GM23338 (cell line): Measurements from ENCODE around the gene TRIM37. TPM values are rescaled to one million over a fixed set of nuclear protein-coding genes. Genes with fewer than 3 reads are reported as not detected.

Source experiments
- ATAC-seq: fragments of 200-7000 bp; cut with Tn5 transposase; 3 replicates; pipeline ENCODE4 v1.9.1; 2020
- DNase-seq: peaks from one replicate; pipeline ENCODE4 v3.0.0-alpha.2; 2015; ENCODE audit warnings: low spot score
- H2AFZ ChIP-seq: fragments of 200-600 bp; sonication (generic); 2 replicates; pipeline ENCODE4 v1.8.0; 2016; ENCODE audit warnings: antibody characterized with exemption, mild to moderate bottlenecking, moderate library complexity
- H3F3A ChIP-seq: fragments of 200-600 bp; sonication (generic); replicated peaks from 2 replicates; pipeline ENCODE4 v1.8.0; 2017; ENCODE audit warnings: antibody characterized with exemption, mixed run types, low read depth
- H3K27ac ChIP-seq: fragments of 200-600 bp; sonication (generic); 2 replicates; pipeline ENCODE4 v1.6.1; 2016; ENCODE audit warnings: low read depth
- H3K27me3 ChIP-seq: fragments of 200-600 bp; sonication (generic); 2 replicates; pipeline ENCODE4 v1.8.0; 2016; ENCODE audit warnings: mild to moderate bottlenecking, mixed run types, moderate library complexity; ENCODE audit not compliant: insufficient read depth
- H3K36me3 ChIP-seq: fragments of 200-600 bp; sonication (generic); 2 replicates; pipeline ENCODE4 v1.8.0; 2016; ENCODE audit warnings: mild to moderate bottlenecking; ENCODE audit not compliant: insufficient read depth
- H3K4me1 ChIP-seq: fragments of 200-600 bp; sonication (generic); 2 replicates; pipeline ENCODE4 v1.8.0; 2016; ENCODE audit warnings: mild to moderate bottlenecking, moderate library complexity; ENCODE audit not compliant: insufficient read depth
- H3K4me2 ChIP-seq: fragments of 200-600 bp; sonication (generic); 2 replicates; pipeline ENCODE4 v1.7.1; 2017; ENCODE audit warnings: mixed run types
- H3K4me3 ChIP-seq: fragments of 200-600 bp; sonication (generic); 2 replicates; pipeline ENCODE4 v1.6.1; 2016; ENCODE audit warnings: mixed run types
- H3K79me2 ChIP-seq: fragments of 200-600 bp; sonication (generic); replicated peaks from 2 replicates; pipeline ENCODE4 v1.8.0; 2017; ENCODE audit warnings: mild to moderate bottlenecking; ENCODE audit not compliant: insufficient read depth
- H3K9me2 ChIP-seq: fragments of 200-600 bp; sonication (generic); 2 replicates; pipeline ENCODE4 v1.8.0; 2017; ENCODE audit not compliant: insufficient read depth
- H4K20me1 ChIP-seq: fragments of 200-600 bp; sonication (generic); replicated peaks from 2 replicates; pipeline ENCODE4 v1.8.0; 2017; ENCODE audit warnings: mild to moderate bottlenecking; ENCODE audit not compliant: insufficient read depth
- H3K27ac Mint-ChIP-seq: 2 replicates; pipeline ENCODE4 v1.8.0; 2020; ENCODE audit warnings: inconsistent platforms, mild to moderate bottlenecking, moderate library complexity, mixed read lengths
- H3K27me3 Mint-ChIP-seq: 3 replicates; pipeline ENCODE4 v1.8.0; 2022; ENCODE audit warnings: low read depth, mild to moderate bottlenecking, moderate library complexity, mixed read lengths, inconsistent platforms; ENCODE audit not compliant: insufficient read depth, poor library complexity
- H3K36me3 Mint-ChIP-seq: 3 replicates; pipeline ENCODE4 v1.8.0; 2021; ENCODE audit warnings: low read depth, mild to moderate bottlenecking, inconsistent platforms, moderate library complexity, mixed read lengths
- H3K4me1 Mint-ChIP-seq: 3 replicates; pipeline ENCODE4 v1.8.0; 2020; ENCODE audit warnings: mild to moderate bottlenecking, inconsistent platforms, mixed read lengths
- H3K4me3 Mint-ChIP-seq: 3 replicates; pipeline ENCODE4 v1.8.0; 2021; ENCODE audit warnings: moderate library complexity, mild to moderate bottlenecking, inconsistent platforms, mixed read lengths
- H3K9me3 Mint-ChIP-seq: 3 replicates; pipeline ENCODE4 v1.8.0; 2020; ENCODE audit warnings: moderate library complexity, mild to moderate bottlenecking, inconsistent platforms, mixed read lengths
- CREB1 ChIP-seq: fragments of 250-450 bp; sonication (Bioruptor Pico); IDR thresholded peaks from 2 replicates; pipeline ENCODE4 v1.5.0; 2020; ENCODE audit warnings: low read depth, mild to moderate bottlenecking, moderate library complexity
- ETS1 ChIP-seq: IDR thresholded peaks from 2 replicates; pipeline ENCODE4 v1.6.1; 2016; ENCODE audit warnings: antibody characterized with exemption
- EZH2 ChIP-seq: fragments of 200-600 bp; sonication (generic); IDR thresholded peaks from one replicate; pipeline ENCODE4 v1.8.0; 2017; ENCODE audit warnings: antibody characterized with exemption, mild to moderate bottlenecking, low read depth; ENCODE audit not compliant: unreplicated experiment
- EZH2phosphoT487 ChIP-seq: fragments of 200-600 bp; sonication (generic); IDR thresholded peaks from one replicate; pipeline ENCODE4 v1.8.1; 2018; ENCODE audit warnings: antibody characterized with exemption; ENCODE audit not compliant: unreplicated experiment
- NANOG ChIP-seq: IDR thresholded peaks from 2 replicates; pipeline ENCODE4 v1.6.1; 2016; ENCODE audit warnings: antibody characterized with exemption, borderline replicate concordance
- STAT1 ChIP-seq: IDR thresholded peaks from one replicate; pipeline ENCODE4 v1.6.1; 2016; ENCODE audit warnings: antibody characterized with exemption; ENCODE audit not compliant: unreplicated experiment
- polyA plus RNA-seq: library from polyadenylated mRNA; unstranded; fragments of >200 nt; fragmentation: Nextera tagmentation; extraction: Ambion mirVana; gene quantifications from 2 replicates; pipeline ENCODE4 v1.2.1, GENCODE V29; 2016
- total RNA-seq: library from RNA; depleted of rRNA; stranded (reverse); fragments of >200 nt; shearing (Covaris generic); gene quantifications from 2 replicates; pipeline ENCODE4 v1.2.3, GENCODE V29; 2014
- TF ChIP-seq, protein P1 (sequence below), 2 experiments: fragments of 200-600 bp in 1 of 2; sonication (generic) in 1 of 2; conservative IDR thresholded peaks; 2 replicates each; pipeline versions ENCODE4 v1.5.1 to v1.6.1; 2016 to 2017; ENCODE audit warnings: antibody characterized with exemption in 2 of 2, low read depth in 2 of 2, mild to moderate bottlenecking in 2 of 2, moderate library complexity in 1 of 2
- TF ChIP-seq, protein P2 (sequence below): IDR thresholded peaks from one replicate; pipeline ENCODE4 v1.6.1; 2018; ENCODE audit warnings: antibody characterized with exemption; ENCODE audit not compliant: unreplicated experiment
- TF ChIP-seq, protein P3 (sequence below): fragments of 250-450 bp; sonication (Bioruptor Pico); IDR thresholded peaks from 2 replicates; pipeline ENCODE4 v1.5.0; 2020; ENCODE audit warnings: mild to moderate bottlenecking, moderate library complexity

TRIM37 gene
- total and polyA plus RNA-seq, 2 experiments from 2014 or later: 61.1 to 71.2 TPM

DNA sequence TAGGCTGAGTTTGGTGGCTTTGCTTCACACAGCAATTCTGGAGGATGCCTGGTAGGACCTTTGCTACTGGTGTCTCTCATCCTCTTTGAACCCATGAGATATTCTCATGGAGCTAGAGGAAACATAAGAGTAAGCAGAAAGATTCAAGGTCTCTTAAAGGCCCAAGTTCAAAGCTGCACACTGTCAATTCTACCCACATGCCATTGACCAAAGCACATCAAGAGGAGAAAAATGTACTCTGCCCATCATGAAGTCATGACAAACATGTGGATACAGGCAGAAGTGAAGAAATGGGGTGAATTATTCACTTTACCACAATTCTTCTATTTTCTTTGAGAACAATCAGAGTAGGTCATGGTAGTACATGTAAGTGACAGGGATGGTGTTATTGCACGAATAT is 35.2 kb upstream of the TRIM37 start (continued):
- TF ChIP-seq, protein P1, sequence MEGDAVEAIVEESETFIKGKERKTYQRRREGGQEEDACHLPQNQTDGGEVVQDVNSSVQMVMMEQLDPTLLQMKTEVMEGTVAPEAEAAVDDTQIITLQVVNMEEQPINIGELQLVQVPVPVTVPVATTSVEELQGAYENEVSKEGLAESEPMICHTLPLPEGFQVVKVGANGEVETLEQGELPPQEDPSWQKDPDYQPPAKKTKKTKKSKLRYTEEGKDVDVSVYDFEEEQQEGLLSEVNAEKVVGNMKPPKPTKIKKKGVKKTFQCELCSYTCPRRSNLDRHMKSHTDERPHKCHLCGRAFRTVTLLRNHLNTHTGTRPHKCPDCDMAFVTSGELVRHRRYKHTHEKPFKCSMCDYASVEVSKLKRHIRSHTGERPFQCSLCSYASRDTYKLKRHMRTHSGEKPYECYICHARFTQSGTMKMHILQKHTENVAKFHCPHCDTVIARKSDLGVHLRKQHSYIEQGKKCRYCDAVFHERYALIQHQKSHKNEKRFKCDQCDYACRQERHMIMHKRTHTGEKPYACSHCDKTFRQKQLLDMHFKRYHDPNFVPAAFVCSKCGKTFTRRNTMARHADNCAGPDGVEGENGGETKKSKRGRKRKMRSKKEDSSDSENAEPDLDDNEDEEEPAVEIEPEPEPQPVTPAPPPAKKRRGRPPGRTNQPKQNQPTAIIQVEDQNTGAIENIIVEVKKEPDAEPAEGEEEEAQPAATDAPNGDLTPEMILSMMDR (conservative IDR thresholded peaks at IDR 0.05; ENCODE audit: low read depth in 2 of 2): no peak
- TF ChIP-seq CREB1 (CRISPR knock-in tag) (no peak), ETS1 (no peak), NANOG (no peak), EZH2 (no peak), EZH2phosphoT487 (no peak), STAT1 (no peak)
- TF ChIP-seq, protein P2, sequence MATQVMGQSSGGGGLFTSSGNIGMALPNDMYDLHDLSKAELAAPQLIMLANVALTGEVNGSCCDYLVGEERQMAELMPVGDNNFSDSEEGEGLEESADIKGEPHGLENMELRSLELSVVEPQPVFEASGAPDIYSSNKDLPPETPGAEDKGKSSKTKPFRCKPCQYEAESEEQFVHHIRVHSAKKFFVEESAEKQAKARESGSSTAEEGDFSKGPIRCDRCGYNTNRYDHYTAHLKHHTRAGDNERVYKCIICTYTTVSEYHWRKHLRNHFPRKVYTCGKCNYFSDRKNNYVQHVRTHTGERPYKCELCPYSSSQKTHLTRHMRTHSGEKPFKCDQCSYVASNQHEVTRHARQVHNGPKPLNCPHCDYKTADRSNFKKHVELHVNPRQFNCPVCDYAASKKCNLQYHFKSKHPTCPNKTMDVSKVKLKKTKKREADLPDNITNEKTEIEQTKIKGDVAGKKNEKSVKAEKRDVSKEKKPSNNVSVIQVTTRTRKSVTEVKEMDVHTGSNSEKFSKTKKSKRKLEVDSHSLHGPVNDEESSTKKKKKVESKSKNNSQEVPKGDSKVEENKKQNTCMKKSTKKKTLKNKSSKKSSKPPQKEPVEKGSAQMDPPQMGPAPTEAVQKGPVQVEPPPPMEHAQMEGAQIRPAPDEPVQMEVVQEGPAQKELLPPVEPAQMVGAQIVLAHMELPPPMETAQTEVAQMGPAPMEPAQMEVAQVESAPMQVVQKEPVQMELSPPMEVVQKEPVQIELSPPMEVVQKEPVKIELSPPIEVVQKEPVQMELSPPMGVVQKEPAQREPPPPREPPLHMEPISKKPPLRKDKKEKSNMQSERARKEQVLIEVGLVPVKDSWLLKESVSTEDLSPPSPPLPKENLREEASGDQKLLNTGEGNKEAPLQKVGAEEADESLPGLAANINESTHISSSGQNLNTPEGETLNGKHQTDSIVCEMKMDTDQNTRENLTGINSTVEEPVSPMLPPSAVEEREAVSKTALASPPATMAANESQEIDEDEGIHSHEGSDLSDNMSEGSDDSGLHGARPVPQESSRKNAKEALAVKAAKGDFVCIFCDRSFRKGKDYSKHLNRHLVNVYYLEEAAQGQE: no peak

DNA sequence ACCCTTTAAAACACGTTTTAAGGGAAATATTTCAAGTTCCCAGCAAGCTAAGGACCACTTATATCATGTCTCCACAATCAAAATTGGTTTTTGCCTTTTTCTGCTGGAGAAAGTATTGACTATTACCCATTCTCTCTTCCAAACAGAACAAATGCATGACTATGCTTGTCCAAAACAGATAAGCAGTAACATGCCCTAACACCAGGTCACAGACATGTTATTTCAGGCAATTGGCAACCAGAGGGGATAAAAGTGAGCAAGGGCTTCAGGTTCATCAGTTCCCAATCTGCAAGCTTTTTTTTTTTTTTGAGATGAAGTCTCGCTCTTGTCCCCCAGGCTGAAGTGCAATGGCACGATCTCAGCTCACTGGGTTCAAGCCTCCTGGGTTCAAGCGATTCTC is 33.3 kb upstream of the TRIM37 start:
- H3K9me2 ChIP-seq: no peaks in the 10 kb centered on the region
- H3K27me3 ChIP-seq: no peaks in the 10 kb centered on the region
- H3K27me3 Mint-ChIP-seq: no peaks in the 10 kb centered on the region
- peaks cover 45% of the 10 kb centered on the region for H4K20me1 ChIP-seq
- H3K4me1 Mint-ChIP-seq: no peaks in the 10 kb centered on the region
- H3K4me3 Mint-ChIP-seq: no peak overlapping the region
- H3K4me3 ChIP-seq: no peak overlapping the region
- DNase-seq (no peak), ATAC-seq (no peak)
- H2AFZ ChIP-seq: no peak overlapping the region
- H3K4me2 ChIP-seq: no peak overlapping the region
- no peak overlapping the region for H3K27ac Mint-ChIP-seq
- H3K36me3 Mint-ChIP-seq: peaks cover 6% of the 10 kb centered on the region; the same call in 1 of the 3 replicates
- no peaks in the 10 kb centered on the region for H3F3A ChIP-seq
- no peaks in the 10 kb centered on the region for H3K4me1 ChIP-seq
- H3K27ac ChIP-seq: no peak overlapping the region
- H3K9me3 Mint-ChIP-seq: no peaks in the 10 kb centered on the region
- peaks cover 99% of the 10 kb centered on the region for H3K79me2 ChIP-seq
- no peaks in the 10 kb centered on the region; the same call in 1 of the 2 replicates for H3K36me3 ChIP-seq
- TF ChIP-seq EZH2phosphoT487: no peak
- TF ChIP-seq, protein P3, sequence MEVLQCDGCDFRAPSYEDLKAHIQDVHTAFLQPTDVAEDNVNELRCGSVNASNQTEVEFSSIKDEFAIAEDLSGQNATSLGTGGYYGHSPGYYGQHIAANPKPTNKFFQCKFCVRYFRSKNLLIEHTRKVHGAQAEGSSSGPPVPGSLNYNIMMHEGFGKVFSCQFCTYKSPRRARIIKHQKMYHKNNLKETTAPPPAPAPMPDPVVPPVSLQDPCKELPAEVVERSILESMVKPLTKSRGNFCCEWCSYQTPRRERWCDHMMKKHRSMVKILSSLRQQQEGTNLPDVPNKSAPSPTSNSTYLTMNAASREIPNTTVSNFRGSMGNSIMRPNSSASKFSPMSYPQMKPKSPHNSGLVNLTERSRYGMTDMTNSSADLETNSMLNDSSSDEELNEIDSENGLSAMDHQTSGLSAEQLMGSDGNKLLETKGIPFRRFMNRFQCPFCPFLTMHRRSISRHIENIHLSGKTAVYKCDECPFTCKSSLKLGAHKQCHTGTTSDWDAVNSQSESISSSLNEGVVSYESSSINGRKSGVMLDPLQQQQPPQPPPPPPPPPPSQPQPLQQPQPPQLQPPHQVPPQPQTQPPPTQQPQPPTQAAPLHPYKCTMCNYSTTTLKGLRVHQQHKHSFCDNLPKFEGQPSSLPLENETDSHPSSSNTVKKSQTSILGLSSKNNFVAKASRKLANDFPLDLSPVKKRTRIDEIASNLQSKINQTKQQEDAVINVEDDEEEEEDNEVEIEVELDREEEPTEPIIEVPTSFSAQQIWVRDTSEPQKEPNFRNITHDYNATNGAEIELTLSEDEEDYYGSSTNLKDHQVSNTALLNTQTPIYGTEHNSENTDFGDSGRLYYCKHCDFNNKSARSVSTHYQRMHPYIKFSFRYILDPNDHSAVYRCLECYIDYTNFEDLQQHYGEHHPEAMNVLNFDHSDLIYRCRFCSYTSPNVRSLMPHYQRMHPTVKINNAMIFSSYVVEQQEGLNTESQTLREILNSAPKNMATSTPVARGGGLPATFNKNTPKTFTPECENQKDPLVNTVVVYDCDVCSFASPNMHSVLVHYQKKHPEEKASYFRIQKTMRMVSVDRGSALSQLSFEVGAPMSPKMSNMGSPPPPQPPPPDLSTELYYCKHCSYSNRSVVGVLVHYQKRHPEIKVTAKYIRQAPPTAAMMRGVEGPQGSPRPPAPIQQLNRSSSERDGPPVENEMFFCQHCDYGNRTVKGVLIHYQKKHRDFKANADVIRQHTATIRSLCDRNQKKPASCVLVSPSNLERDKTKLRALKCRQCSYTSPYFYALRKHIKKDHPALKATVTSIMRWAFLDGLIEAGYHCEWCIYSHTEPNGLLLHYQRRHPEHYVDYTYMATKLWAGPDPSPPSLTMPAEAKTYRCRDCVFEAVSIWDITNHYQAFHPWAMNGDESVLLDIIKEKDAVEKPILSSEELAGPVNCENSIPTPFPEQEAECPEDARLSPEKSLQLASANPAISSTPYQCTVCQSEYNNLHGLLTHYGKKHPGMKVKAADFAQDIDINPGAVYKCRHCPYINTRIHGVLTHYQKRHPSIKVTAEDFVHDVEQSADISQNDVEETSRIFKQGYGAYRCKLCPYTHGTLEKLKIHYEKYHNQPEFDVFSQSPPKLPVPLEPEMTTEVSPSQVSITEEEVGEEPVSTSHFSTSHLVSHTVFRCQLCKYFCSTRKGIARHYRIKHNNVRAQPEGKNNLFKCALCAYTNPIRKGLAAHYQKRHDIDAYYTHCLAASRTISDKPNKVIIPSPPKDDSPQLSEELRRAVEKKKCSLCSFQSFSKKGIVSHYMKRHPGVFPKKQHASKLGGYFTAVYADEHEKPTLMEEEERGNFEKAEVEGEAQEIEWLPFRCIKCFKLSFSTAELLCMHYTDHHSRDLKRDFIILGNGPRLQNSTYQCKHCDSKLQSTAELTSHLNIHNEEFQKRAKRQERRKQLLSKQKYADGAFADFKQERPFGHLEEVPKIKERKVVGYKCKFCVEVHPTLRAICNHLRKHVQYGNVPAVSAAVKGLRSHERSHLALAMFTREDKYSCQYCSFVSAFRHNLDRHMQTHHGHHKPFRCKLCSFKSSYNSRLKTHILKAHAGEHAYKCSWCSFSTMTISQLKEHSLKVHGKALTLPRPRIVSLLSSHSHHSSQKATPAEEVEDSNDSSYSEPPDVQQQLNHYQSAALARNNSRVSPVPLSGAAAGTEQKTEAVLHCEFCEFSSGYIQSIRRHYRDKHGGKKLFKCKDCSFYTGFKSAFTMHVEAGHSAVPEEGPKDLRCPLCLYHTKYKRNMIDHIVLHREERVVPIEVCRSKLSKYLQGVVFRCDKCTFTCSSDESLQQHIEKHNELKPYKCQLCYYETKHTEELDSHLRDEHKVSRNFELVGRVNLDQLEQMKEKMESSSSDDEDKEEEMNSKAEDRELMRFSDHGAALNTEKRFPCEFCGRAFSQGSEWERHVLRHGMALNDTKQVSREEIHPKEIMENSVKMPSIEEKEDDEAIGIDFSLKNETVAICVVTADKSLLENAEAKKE (CRISPR knock-in tag): no peak
- TF ChIP-seq, protein P2: no peak
